GM18519 (cell line): ENCODE measurements around the gene CYP11A1.

Source experiments
- ATAC-seq: cut with Tn5 transposase; IDR thresholded peaks from one replicate; pipeline ENCODE4 v1.9.1; 2021; ENCODE audit warnings: mild to moderate bottlenecking, moderate library complexity; ENCODE audit not compliant: unreplicated experiment, low FRiP score

The CYP11A1 gene

GRCh38 chr15:74351670-74352069 lies 15.8 kb downstream of the CYP11A1 start:
- ATAC-seq = no peak

- no peak for ATAC-seq
Observed at GRCh38 chr15:74350295-74351275, 16.9 kb downstream of the CYP11A1 start.

- no peak for ATAC-seq
Observed at GRCh38 chr15:74349241-74349778, 18.1 kb downstream of the CYP11A1 start.

- no peak for ATAC-seq
Observed at GRCh38 chr15:74347757-74348250, 19.6 kb downstream of the CYP11A1 start.

- ATAC-seq = no peak
Observed at GRCh38 chr15:74345051-74345450, 22.4 kb downstream of the CYP11A1 start.

GRCh38 chr15:74343797-74344127 lies 23.7 kb downstream of the CYP11A1 start:
- no peak for ATAC-seq

DNA sequence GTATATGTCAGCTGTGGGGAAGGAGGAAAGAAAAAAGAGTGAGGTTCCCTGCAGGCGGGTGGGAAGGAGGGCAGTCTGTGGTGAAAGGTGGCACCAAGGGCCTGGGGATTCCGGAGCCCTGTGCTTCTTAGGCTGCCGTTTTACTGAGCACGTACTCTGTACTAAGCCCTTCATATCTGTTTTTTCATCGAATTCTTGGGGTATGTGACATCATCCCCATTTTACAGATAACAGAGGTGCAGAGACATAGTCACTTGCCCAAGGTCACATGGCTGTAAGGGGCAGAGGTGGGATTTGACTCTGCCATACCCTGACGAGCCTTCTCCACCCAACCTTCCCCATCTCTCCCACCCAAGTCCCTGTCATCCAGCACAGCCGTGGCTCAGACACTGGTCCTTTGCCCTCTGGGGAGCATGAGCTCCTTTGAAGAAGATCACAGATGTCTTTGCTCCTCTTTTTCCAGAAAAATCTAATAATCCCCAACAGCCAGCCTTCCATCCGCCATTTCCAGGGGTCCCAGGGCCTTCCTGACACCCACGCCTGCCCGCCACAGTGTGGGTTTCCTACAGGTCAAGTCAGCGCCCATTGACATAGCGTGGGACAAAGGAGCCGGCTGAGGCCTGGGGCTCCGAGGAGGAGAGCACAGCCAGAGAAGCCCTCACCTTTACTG lies 24.2 kb downstream of the CYP11A1 start:
- no peak for ATAC-seq

- no peak for ATAC-seq
Observed at GRCh38 chr15:74340150-74340549, 27.3 kb downstream of the CYP11A1 start.

DNA sequence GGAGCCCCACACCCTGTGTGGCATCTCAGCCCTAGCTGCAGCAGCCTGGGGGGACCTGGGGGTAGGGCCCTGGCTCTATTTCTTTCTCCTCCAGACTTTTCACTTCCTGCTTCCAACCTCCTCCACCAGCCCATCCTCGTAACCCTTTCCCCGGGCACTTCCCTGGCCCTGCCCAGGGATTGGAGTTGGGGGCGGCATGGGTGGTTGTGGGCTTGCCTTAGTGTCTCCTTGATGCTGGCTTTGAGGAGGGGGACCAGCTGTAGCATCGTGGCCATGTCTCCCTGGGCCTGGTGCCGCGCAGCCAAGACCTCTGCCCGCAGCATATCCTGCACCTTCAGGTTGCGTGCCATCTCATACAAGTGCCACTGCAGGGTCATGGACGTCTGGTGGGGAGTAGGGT lies 28.1 kb downstream of the CYP11A1 start:
- no peak for ATAC-seq

GRCh38 chr15:74338676-74339075 lies 28.8 kb downstream of the CYP11A1 start:
- ATAC-seq = no peak

DNA sequence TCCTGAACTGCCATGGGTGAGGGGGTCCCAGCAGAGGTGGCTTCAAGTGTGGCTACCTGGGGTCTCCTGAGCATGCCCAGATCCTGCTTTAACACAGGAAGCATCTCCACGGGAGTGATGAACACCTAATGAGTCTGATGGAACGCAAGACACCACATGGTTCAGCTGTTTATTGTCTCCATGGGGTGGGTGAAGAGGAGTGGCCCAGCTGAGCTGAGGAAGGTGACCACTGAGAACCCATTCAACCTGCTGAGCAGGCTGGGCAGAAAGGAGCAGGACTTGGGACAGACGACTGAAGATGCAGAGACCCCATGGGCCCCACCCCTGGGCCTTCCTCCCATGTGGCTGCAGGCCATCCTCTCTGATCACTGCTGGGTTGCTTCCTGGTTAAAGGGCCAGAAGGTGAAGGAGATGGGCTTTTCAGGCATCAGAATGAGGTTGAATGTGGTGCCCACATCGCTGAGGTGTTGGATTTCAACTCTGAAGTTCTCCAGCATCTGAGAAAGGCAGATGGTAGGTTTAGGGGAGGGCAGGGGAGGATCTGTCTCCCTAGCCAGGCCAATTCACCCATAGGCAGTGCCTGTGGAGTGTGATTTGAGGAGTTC lies 29.7 kb downstream of the CYP11A1 start:
- ATAC-seq = no peak

DNA sequence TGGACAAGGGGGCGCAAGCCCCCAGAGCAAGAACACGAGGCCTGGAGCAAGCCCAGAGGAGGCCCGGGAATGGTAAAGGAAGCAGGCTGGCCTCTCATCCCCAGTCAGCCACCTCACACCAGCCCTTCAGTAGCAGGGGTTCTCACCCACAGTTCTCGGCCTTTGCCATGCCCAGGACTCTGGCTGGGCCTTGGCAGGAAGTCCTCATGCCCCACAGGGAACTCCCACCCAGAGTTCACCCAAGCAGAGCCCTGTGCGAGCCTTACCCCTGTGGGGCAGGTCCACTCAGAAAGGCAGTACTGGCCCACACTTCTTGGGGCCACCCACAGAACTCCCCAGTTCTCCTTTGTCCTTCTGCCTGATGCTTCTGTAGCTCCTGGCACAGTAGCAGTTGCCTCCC lies 30.3 kb downstream of the CYP11A1 start:
- ATAC-seq = no peak

DNA sequence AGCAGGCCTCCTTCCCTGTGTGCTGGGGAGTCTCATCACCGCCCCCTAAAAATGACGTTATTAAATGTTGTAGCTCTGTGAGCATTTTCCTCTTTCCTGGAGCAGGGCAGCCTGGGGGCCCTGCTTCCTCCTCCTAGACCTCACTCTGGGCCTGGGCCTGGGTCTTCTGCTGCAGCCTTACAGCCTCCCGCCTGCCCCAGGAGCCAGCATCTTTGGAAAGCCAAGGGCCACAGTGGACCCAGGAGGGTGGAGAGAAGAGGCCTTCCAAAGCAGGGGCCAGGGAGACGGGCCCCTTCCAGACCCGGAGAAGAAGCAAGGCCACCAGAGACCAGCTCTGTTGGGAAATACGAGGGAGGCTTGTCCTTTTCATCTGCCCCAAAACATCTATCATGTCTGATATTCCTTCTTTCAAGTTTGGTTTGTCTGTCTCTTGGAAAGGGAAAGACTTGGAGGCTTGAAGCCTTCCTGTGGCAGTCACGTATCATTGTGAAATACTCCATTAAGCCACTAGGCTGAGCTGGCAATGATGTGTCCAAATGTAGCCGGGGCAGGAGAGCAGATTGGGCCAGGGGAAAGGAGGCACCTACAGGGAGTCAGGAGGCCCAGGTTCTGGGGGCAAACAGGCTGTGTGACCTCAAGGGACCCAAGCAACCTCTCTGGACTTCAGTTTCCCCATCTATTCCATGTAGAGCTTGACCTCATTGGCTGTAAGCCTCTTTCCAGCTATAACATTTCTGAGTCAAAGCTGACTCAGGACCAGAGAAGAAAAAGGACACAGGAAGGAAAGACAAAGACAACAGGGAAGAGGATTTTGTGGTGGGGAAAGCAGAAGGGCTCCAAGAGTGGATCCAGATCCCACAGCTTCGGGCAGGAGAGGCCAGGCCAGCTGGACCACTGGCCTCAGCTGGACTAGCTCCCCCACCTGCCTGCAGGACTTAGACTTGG lies 31.1 kb downstream of the CYP11A1 start:
- no peak for ATAC-seq

DNA sequence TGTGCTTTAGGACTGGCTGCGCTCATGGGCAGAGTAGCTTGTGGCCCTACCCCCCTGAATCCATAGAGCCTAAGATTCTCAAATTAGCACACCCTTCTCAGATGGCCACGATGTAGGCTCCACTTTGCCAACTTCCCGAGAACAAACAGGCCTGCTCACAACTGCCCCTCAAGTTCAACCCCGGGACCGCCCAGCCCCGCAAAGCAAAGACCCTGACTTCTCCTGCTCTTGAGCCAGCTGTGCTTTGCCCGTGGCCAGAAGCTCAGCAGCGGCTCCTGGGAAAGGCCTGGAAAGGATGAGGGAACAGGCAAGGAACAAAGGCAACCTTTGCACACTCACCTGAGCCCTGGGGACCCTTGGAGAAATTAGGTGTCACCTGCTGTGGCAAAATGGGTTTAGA lies 32.0 kb downstream of the CYP11A1 start:
- ATAC-seq = no peak

GRCh38 chr15:74334127-74334526 lies 33.3 kb downstream of the CYP11A1 start:
- ATAC-seq = no peak

DNA sequence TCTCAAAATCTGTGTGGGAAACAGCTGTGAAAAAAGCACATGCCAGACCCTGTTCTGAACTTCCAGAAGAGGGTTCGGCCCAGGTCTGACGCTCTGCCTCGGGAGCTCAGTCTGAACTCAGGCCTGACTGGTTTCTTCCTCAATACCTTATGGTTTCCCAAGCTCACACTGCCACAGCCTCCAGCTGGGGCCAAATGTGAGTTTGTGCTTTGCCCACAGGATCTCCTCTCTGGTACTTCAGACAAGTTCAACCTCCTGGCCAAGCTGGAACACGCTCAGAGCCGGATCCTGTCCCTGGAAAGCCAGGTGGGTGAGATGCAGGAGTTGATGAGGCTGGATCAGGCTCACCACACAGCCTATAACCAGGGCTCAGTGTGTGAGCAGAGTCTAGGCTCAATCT lies 33.8 kb downstream of the CYP11A1 start:
- ATAC-seq = no peak

DNA sequence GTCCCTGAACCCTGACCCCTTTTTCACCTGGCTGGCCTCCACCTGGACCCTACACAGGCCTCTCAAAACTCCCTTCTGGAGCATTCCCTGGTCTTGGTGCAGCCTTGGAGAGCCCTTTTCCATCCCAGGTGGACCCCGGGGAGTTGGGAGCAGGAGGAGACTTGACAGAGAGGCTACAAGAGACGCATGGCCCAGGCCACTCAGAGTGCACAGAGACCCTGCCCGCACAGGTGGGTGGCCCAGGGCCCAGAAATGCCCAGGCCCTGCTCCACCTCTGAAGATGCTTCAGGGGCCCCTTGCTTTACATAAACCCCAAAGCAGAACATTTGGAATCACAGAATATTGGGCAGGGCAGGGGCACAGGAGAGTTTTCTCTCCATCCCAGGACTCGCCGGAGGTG lies 34.4 kb downstream of the CYP11A1 start:
- ATAC-seq = no peak

DNA sequence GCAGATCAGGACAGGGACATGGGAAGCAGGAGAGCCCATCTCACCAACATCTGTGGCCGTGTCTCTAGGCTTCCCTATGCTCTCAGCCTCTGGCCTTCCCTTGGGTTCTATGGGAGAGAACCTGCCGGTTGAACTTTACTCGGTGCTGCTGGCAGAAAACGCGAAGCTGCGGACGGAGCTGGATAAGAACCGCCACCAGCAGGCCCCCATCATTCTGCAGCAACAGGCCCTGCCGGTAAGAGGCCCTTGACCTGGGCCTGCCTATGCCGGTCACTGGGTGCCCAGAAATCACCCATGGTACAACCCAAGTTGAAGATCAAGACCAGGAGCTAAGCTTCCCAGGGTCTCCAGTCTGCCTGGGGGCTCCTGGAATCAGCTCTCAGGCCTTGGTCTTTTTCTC lies 34.8 kb downstream of the CYP11A1 start:
- no peak for ATAC-seq

DNA sequence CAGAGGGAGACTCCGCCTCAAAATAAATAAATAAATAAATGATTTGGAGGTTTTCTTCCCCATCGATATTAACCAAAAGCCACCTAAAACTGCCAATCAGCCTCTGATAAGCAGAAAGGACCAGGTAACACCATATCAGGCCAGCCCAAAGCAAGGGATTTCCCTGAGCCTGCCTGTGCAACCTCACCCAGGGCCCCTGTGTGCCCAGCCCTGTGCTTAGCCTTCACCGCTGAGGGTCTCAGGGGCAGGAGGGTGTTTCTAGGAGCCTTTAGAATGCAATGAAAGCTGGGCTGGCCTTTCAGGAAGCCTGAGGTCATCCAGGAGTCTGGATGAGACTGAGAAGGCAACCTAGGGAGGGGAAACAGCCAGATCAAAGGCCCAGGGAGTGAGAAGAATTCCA lies 35.4 kb downstream of the CYP11A1 start:
- no peak for ATAC-seq

DNA sequence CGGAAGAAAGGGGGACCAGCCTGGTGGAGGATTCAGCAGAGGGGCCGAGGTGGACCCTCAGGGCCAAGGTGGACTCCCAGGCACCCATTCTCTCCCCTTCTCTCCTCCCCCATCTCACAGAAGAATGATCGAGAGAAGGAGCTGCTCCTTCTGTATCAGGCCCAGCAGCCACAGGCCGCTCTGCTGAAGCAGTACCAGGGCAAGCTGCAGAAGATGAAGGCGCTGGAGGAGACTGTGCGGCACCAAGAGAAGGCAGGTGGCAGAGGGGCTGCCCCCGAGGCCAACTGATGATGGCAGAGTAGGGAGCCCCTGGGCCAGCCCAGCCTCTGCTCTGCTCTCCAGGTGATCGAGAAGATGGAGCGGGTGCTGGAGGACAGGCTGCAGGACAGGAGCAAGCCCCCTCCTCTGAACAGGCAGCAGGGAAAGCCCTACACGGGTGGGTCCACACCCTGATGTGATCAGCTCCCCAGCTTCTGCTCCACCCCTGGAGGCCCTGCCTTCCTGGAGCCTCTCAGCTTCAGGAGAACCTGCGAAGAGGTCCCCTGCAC lies 36.5 kb downstream of the CYP11A1 start:
- no peak for ATAC-seq
